Parathyroid adenoma (tissue), 2 donors: ENCODE measurements around the gene CLIC6.

Source experiments
- H2AFZ ChIP-seq: fragments of 300-600 bp; sonication (generic); one replicate; pipeline ENCODE4 v1.7.0; 2017; ENCODE audit warnings: antibody characterized with exemption, mild to moderate bottlenecking
- H3K27ac ChIP-seq: fragments of 300-600 bp; sonication (generic); one replicate; pipeline ENCODE4 v1.7.0; 2017
- H3K27me3 ChIP-seq: fragments of 300-600 bp; sonication (generic); one replicate; pipeline ENCODE4 v1.7.0; 2017; ENCODE audit warnings: low read length; ENCODE audit not compliant: control insufficient read depth, insufficient read depth
- H3K36me3 ChIP-seq: fragments of 300-600 bp; sonication (generic); one replicate; pipeline ENCODE4 v1.7.0; 2017; ENCODE audit warnings: low read length; ENCODE audit not compliant: control insufficient read depth, insufficient read depth
- H3K4me1 ChIP-seq: fragments of 300-600 bp; sonication (generic); one replicate; pipeline ENCODE4 v1.7.0; 2017; ENCODE audit warnings: control low read depth
- H3K4me2 ChIP-seq: fragments of 300-600 bp; sonication (generic); one replicate; pipeline ENCODE4 v1.7.0; 2017; ENCODE audit warnings: low read length
- H3K4me3 ChIP-seq: fragments of 300-600 bp; sonication (generic); one replicate; pipeline ENCODE4 v1.7.0; 2017; ENCODE audit warnings: low read depth, low read length
- H3K79me2 ChIP-seq: fragments of 300-600 bp; sonication (generic); one replicate; pipeline ENCODE4 v1.7.0; 2017; ENCODE audit warnings: control low read depth
- H3K9ac ChIP-seq: fragments of 300-600 bp; sonication (generic); one replicate; pipeline ENCODE4 v1.7.0; 2017; ENCODE audit warnings: mild to moderate bottlenecking
- H3K9me3 ChIP-seq: fragments of 300-600 bp; sonication (generic); one replicate; pipeline ENCODE4 v1.7.0; 2017; ENCODE audit warnings: low read length; ENCODE audit not compliant: control insufficient read depth
- TF ChIP-seq, protein P1 (sequence below): fragments of 300-600 bp; sonication (generic); IDR thresholded peaks from one replicate; pipeline ENCODE4 v1.7.0; 2017; ENCODE audit warnings: antibody characterized with exemption, mild to moderate bottlenecking
- donor health status: primary hyperparathyroidism.

CLIC6 gene

GRCh38 chr21:34688715-34689114 is 19.9 kb downstream of the CLIC6 start:
- no peak overlapping the region for H3K9ac ChIP-seq
- no peaks in the 10 kb centered on the region for H3K9me3 ChIP-seq
- H3K4me3 ChIP-seq: no peak overlapping the region
- no peaks in the 10 kb centered on the region for H3K4me1 ChIP-seq
- TF ChIP-seq, protein P1, sequence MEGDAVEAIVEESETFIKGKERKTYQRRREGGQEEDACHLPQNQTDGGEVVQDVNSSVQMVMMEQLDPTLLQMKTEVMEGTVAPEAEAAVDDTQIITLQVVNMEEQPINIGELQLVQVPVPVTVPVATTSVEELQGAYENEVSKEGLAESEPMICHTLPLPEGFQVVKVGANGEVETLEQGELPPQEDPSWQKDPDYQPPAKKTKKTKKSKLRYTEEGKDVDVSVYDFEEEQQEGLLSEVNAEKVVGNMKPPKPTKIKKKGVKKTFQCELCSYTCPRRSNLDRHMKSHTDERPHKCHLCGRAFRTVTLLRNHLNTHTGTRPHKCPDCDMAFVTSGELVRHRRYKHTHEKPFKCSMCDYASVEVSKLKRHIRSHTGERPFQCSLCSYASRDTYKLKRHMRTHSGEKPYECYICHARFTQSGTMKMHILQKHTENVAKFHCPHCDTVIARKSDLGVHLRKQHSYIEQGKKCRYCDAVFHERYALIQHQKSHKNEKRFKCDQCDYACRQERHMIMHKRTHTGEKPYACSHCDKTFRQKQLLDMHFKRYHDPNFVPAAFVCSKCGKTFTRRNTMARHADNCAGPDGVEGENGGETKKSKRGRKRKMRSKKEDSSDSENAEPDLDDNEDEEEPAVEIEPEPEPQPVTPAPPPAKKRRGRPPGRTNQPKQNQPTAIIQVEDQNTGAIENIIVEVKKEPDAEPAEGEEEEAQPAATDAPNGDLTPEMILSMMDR: no peak
- peaks cover 2% of the 10 kb centered on the region for H3K79me2 ChIP-seq
- no peaks in the 10 kb centered on the region for H3K36me3 ChIP-seq
- no peak overlapping the region for H3K4me2 ChIP-seq
- H3K27ac ChIP-seq: no peak overlapping the region
- H2AFZ ChIP-seq: no peak overlapping the region
- H3K27me3 ChIP-seq: no peaks in the 10 kb centered on the region

GRCh38 chr21:34690041-34690792 is 21.4 kb downstream of the CLIC6 start:
- H3K4me3 ChIP-seq: no peak overlapping the region
- H3K27me3 ChIP-seq: no peaks in the 10 kb centered on the region
- no peaks in the 10 kb centered on the region for H3K9me3 ChIP-seq
- H3K36me3 ChIP-seq: no peaks in the 10 kb centered on the region
- TF ChIP-seq, protein P1: no peak
- no peak overlapping the region for H3K27ac ChIP-seq
- H2AFZ ChIP-seq: no peak overlapping the region
- no peak overlapping the region for H3K4me2 ChIP-seq
- H3K9ac ChIP-seq: no peak overlapping the region
- peaks cover 2% of the 10 kb centered on the region for H3K79me2 ChIP-seq
- no peaks in the 10 kb centered on the region for H3K4me1 ChIP-seq

GRCh38 chr21:34690793-34691175 is 22.0 kb downstream of the CLIC6 start:
- Histone ChIP-seq H3K27me3 (no peaks in the 10 kb centered on the region), H2AFZ (no peak overlapping the region), H3K27ac (no peak overlapping the region), H3K4me1 (no peaks in the 10 kb centered on the region), H3K9me3 (no peaks in the 10 kb centered on the region), H3K36me3 (no peaks in the 10 kb centered on the region), H3K4me3 (no peak overlapping the region), H3K79me2 (peaks cover 2% of the 10 kb centered on the region), H3K4me2 (no peak overlapping the region), H3K9ac (no peak overlapping the region)
- TF ChIP-seq, protein P1: no peak

- no peak overlapping the region for H3K9ac ChIP-seq
- no peaks in the 10 kb centered on the region for H3K27me3 ChIP-seq
- H3K4me1 ChIP-seq: no peaks in the 10 kb centered on the region
- H3K36me3 ChIP-seq: no peaks in the 10 kb centered on the region
- H2AFZ ChIP-seq: no peak overlapping the region
- no peaks in the 10 kb centered on the region for H3K9me3 ChIP-seq
- no peaks in the 10 kb centered on the region for H3K79me2 ChIP-seq
- no peak overlapping the region for H3K4me2 ChIP-seq
- H3K4me3 ChIP-seq: no peak overlapping the region
- H3K27ac ChIP-seq: no peak overlapping the region
- TF ChIP-seq, protein P1: no peak
Observed at GRCh38 chr21:34691390-34692032, 22.7 kb downstream of the CLIC6 start.
